ENCODE results near the gene CNTFR.
"Not testable (repeated sequence)": the region's sequence is repeated elsewhere in the genome, so short reads cannot be mapped to it uniquely, and the experiment has no call there.

CNTFR gene

GRCh38 chr9:34554211-34555001 is 35.1 kb downstream of the CNTFR start:
- no peak for DNase-seq (ENCODE audit: low read depth)

GRCh38 chr9:34553511-34554021 is 36.0 kb downstream of the CNTFR start:
- DNase-seq (ENCODE audit: low read depth), result no peak

GRCh38 chr9:34552986-34553385 is 36.5 kb downstream of the CNTFR start:
- no peak for DNase-seq (ENCODE audit: low read depth)

GRCh38 chr9:34552606-34552981 is 36.9 kb downstream of the CNTFR start:
- DNase-seq (ENCODE audit: low read depth), result no peak

- DNase-seq (ENCODE audit: low read depth), result no peak
These were observed 37.5 kb downstream of the CNTFR start for GRCh38 chr9:34551751-34552605.

- no peak for DNase-seq (ENCODE audit: low read depth)
These were observed 38.7 kb downstream of the CNTFR start for GRCh38 chr9:34550681-34551270.

- DNase-seq (ENCODE audit: low read depth), result no peak
These were observed 39.4 kb downstream of the CNTFR start for GRCh38 chr9:34550016-34550680.

GRCh38 chr9:34549407-34549732 is 40.2 kb downstream of the CNTFR start:
- no peak for DNase-seq (ENCODE audit: low read depth)

GRCh38 chr9:34547960-34548611 is 41.4 kb downstream of the CNTFR start:
- no peak for DNase-seq (ENCODE audit: low read depth)

GRCh38 chr9:34546834-34547827 is 42.4 kb downstream of the CNTFR start:
- DNase-seq (ENCODE audit: low read depth), result no peak

GRCh38 chr9:34546102-34546833 is 43.3 kb downstream of the CNTFR start:
- no peak for DNase-seq (ENCODE audit: low read depth)

- DNase-seq (ENCODE audit: low read depth), result no peak
These were observed 44.0 kb downstream of the CNTFR start for GRCh38 chr9:34545497-34545896.

GRCh38 chr9:34544035-34544434 is 45.5 kb downstream of the CNTFR start:
- DNase-seq (ENCODE audit: low read depth), result no peak

- DNase-seq (ENCODE audit: low read depth), result no peak
These were observed 48.0 kb downstream of the CNTFR start for GRCh38 chr9:34541540-34541939.

- no peak for DNase-seq (ENCODE audit: low read depth)
These were observed 48.7 kb downstream of the CNTFR start for GRCh38 chr9:34540827-34541226.

- no peak for DNase-seq (ENCODE audit: low read depth)
These were observed 52.8 kb downstream of the CNTFR start for GRCh38 chr9:34536685-34537084.

- DNase-seq (ENCODE audit: low read depth), result not testable (repeated sequence)
These were observed 57.5 kb downstream of the CNTFR start for GRCh38 chr9:34532041-34532440.

GRCh38 chr9:34526026-34526425 is 63.5 kb downstream of the CNTFR start:
- DNase-seq (ENCODE audit: low read depth), result no peak

- no peak for DNase-seq (ENCODE audit: low read depth)
These were observed 65.2 kb downstream of the CNTFR start for GRCh38 chr9:34524349-34524748.

All from non-pigmented ciliary epithelial cell (primary cell).